Activated T-helper 1 cell treated with anti-CD3 and anti-CD28 coated beads, Interleukin-12 subunit alpha, Interleukin-12 subunit beta, Interleukin-2, Interleukin-4 antibody, amounts not matched to agents 30 ng/mL and 10 ng/mL and 1 ng/mL, durations not matched to agents 14 hours and 24 hours and 36 hours (primary cell): Measurements from ENCODE around the gene PAFAH2. TPM values are rescaled to one million over a fixed set of nuclear protein-coding genes. Genes with fewer than 3 reads are reported as not detected.

Source experiments
- DNase-seq: peaks from one replicate; pipeline ENCODE4 v3.0.0; 2021; ENCODE audit warnings: low spot score
- H3K27ac Mint-ChIP-seq: one replicate; pipeline ENCODE4 v1.8.0; 2021; ENCODE audit warnings: mild to moderate bottlenecking, mixed read lengths
- H3K27me3 Mint-ChIP-seq: one replicate; pipeline ENCODE4 v1.8.0; 2022; ENCODE audit warnings: mild to moderate bottlenecking, moderate library complexity, mixed read lengths; ENCODE audit not compliant: insufficient read depth
- H3K36me3 Mint-ChIP-seq: one replicate; pipeline ENCODE4 v1.8.0; 2021; ENCODE audit warnings: low read depth, mixed read lengths
- H3K4me1 Mint-ChIP-seq: one replicate; pipeline ENCODE4 v1.8.0; 2021; ENCODE audit warnings: low read depth, mixed read lengths
- H3K4me3 Mint-ChIP-seq: one replicate; pipeline ENCODE4 v1.8.0; 2021; ENCODE audit warnings: mild to moderate bottlenecking, moderate library complexity, mixed read lengths
- H3K9me3 Mint-ChIP-seq: one replicate; pipeline ENCODE4 v1.8.0; 2021; ENCODE audit warnings: mixed read lengths
- intact Hi-C: fragments of 100-400 bp; cut with micrococcal nuclease; formaldehyde crosslinking; loops from one replicate; pipeline ENCODE4 v1.15.1; 2024
- total RNA-seq: library from RNA; stranded (reverse); gene quantifications from 2 replicates; pipeline ENCODE4 v1.2.3, GENCODE V29; 2022

The PAFAH2 gene
- total RNA-seq, 1 donor from 2014 or later: 8.0 TPM

GRCh38 chr1:26016258-26016952, 18.5 kb upstream of the PAFAH2 start:
- no peaks in the 10 kb centered on the region for H3K9me3 Mint-ChIP-seq
- H3K27ac Mint-ChIP-seq: no peak overlapping the region
- H3K4me1 Mint-ChIP-seq: peaks cover 11% of the 10 kb centered on the region
- no peaks in the 10 kb centered on the region for H3K36me3 Mint-ChIP-seq
- no peak for DNase-seq
- no peak overlapping the region for H3K4me3 Mint-ChIP-seq
- intact Hi-C loops: no loop called here
- H3K27me3 Mint-ChIP-seq: peaks cover 12% of the 10 kb centered on the region

- Mint-ChIP-seq H3K4me3 (no peak overlapping the region), H3K36me3 (no peaks in the 10 kb centered on the region), H3K27me3 (peaks cover 12% of the 10 kb centered on the region), H3K4me1 (peaks cover 10% of the 10 kb centered on the region), H3K27ac (no peak overlapping the region), H3K9me3 (no peaks in the 10 kb centered on the region)
- DNase-seq: no peak
- intact Hi-C loops: no loop called here
These were observed 17.5 kb upstream of the PAFAH2 start for GRCh38 chr1:26015358-26015757.

DNA sequence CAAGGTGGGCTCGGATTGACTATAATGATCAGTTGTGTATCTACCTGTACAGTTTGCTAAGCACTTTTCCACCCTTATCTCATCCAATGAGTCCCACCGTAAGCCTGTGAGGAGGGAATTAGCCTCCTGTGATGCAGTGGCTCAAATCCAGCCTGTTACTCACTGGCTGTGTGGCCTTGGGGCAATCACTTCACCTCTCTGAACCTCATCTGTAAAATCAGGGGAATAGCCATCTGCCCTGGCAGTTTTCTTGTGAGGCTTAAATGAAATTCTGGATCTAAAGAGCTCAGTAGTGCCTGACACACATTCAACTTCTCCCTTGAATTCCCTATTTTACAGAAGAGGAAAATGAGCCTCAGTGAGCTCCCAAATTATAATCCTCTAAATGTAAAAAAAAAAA, 16.3 kb upstream of the PAFAH2 start:
- Mint-ChIP-seq H3K27ac (no peak overlapping the region), H3K9me3 (no peaks in the 10 kb centered on the region), H3K4me3 (no peak overlapping the region), H3K36me3 (no peaks in the 10 kb centered on the region), H3K27me3 (peaks cover 12% of the 10 kb centered on the region), H3K4me1 (no peaks in the 10 kb centered on the region)
- intact Hi-C loops: no loop called here
- no peak for DNase-seq

DNA sequence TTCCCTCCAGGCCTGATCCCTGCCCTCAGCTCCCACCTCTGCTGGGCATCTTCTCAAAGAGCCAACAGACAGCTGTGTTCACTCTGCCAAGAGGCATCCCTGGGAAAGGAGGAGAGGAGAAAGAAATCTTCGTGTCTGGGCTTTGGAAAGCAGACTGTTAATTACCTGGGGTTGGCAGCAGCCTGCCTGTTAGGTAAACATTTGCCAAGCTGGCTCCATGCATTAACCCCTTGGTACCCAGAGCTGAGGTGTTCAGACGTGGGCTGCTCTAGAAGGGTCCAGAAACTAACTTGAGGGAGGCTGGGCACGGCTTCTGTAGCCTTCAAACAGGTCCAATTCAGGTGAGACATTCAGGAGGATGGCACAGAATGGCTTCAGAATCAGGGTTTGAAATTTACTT, 15.0 kb upstream of the PAFAH2 start:
- DNase-seq: no peak

DNA sequence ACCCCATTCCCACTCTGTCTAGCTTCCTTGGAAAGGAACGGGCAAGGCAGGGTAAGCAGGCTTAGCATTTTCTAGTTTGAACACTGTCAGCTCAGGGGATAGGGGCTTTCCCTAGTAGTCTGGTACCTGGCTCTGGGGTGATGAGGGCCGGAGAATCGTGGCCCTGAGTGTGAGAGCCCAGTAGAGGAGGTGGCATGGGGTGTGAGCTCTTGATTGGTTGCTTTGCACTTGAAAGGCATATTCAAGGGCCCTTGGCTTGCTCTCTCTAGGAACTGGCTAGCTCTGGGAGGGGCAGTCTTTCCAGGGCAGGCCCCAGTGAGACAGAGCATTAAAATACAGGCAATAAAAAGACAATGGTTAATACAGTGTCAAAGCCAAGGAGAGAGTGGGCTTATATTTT, 13.0 kb upstream of the PAFAH2 start:
- Mint-ChIP-seq H3K27ac (no peak overlapping the region), H3K36me3 (no peaks in the 10 kb centered on the region), H3K27me3 (peaks cover 12% of the 10 kb centered on the region), H3K9me3 (no peaks in the 10 kb centered on the region), H3K4me1 (no peaks in the 10 kb centered on the region), H3K4me3 (no peak overlapping the region)
- intact Hi-C loops: no loop called here
- no peak for DNase-seq

More for the DNA sequence above, 15.0 kb upstream of the PAFAH2 start:
- peaks cover 8% of the 10 kb centered on the region for H3K27me3 Mint-ChIP-seq
- no peaks in the 10 kb centered on the region for H3K36me3 Mint-ChIP-seq
- H3K27ac Mint-ChIP-seq: no peak overlapping the region
- H3K4me1 Mint-ChIP-seq: no peaks in the 10 kb centered on the region
- intact Hi-C loops: no loop called here
- H3K4me3 Mint-ChIP-seq: no peak overlapping the region
- no peaks in the 10 kb centered on the region for H3K9me3 Mint-ChIP-seq

DNA sequence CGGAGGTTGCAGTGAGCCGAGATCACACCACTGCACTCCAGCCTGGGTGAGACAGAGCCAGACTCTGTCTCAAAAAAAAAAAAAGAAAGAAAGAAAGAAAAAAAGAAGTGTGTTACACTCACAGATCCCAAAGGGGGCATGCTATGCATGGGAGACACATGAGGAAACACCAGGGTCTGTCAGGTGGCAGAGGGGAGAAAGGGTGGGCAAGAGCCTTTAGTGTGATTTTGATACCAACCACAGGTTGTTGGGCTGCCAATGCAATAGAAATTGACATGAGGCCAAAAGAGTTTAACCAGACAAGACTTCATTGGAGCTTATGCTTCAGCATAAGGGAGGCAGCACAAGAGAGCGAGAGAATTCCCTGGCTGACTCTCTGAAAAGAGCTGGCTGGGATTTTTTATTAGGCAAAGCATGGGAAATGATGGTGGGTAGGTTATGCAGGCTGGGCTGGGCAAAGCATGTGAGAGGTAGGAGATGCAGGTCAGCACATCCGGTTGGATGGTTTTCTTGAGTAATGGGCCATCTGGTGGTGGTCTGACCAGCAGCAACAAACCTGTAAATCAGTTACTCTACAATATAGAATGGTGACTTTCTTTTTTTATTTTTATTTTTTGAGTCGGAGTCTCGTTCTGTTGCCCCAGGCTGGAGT, 12.1 kb upstream of the PAFAH2 start:
- intact Hi-C loops: no loop called here
- no peaks in the 10 kb centered on the region for H3K4me1 Mint-ChIP-seq
- no peak for DNase-seq
- H3K27ac Mint-ChIP-seq: no peak overlapping the region
- H3K4me3 Mint-ChIP-seq: no peak overlapping the region
- H3K36me3 Mint-ChIP-seq: no peaks in the 10 kb centered on the region
- peaks cover 12% of the 10 kb centered on the region for H3K27me3 Mint-ChIP-seq
- H3K9me3 Mint-ChIP-seq: no peaks in the 10 kb centered on the region

DNA sequence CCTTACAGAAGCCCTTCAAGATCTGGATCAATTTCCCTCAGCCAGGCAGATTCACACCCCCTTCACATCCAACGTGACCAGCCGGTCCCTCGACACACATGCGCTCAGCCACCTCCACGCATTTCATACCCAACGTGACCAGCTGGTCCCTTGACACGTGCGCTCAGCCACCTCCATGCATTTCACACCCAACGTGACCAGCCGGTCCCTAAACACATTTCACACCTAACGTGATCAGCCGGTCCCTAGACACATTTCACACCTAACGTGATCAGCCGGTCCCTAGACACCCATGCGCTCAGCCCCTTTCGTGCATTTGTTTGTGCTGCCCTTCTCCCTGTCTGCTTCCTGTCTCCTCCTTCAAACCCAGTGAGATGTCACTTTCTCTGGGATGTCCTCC, 8.8 kb upstream of the PAFAH2 start:
- H3K36me3 Mint-ChIP-seq: no peaks in the 10 kb centered on the region
- no peak overlapping the region for H3K4me3 Mint-ChIP-seq
- peak overlapping the region; percentile 25 for H3K27ac Mint-ChIP-seq
- no peaks in the 10 kb centered on the region for H3K9me3 Mint-ChIP-seq
- peaks cover 18% of the 10 kb centered on the region for H3K27me3 Mint-ChIP-seq
- no peaks in the 10 kb centered on the region for H3K4me1 Mint-ChIP-seq
- no peak for DNase-seq
- intact Hi-C loops: no loop called here

DNA sequence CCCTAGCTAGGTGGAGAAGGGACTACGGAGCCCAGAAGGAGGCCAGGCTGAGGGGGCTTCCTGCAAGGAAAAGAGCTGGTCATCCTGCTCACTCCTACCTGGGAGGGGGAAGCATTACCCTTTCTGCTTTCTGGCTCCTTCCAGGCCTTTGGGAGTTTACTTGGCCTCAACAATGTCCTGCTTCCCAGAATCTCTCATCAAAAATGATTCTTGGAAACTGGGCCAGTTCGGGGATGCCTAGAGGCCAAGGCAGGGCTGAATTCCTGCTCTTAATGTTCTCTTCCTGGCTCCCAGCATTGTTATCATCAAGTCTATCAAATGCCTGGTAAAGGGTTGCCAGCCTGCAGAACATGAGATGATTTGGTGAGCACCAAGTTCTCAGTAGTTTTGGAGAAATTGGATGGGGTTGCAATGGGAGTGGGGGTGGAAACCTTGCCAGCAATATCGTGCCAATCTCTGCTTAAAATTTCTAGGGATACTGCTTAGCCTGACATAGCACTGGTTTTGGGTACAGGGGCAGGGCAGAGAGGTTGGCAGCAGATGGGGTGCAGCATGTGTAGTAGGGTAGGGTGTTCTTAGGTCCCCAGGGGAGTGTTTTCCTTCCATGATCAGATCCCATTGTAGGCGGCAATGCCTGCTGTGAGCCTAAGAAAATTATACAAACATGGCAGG, 7.7 kb upstream of the PAFAH2 start:
- Mint-ChIP-seq H3K9me3 (no peaks in the 10 kb centered on the region), H3K27ac (no peak overlapping the region), H3K4me3 (no peak overlapping the region), H3K4me1 (no peaks in the 10 kb centered on the region), H3K27me3 (peaks cover 12% of the 10 kb centered on the region), H3K36me3 (no peaks in the 10 kb centered on the region)
- no peak for DNase-seq
- intact Hi-C loops: no loop called here

DNA sequence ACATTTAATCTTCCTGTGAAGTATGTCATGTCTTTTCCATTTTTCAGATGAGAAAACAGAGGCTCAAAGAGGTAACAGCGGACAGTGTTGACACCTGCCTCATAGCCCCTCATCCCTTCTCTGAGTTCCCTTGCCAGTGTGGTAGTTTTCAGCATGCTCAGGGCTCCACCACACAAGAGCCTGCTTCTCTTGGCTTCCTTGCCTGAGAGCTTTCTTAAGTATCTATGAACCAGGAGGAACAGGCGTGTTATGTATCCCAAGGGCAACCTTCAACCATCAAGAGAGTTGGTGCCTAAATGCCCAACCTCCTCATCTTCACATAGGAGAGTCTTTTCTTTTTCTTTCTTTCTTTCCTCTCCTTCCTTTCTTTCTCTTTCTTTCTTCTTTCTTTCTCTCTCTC, 5.9 kb upstream of the PAFAH2 start:
- Mint-ChIP-seq H3K4me1 (peaks cover 3% of the 10 kb centered on the region), H3K27ac (no peak overlapping the region), H3K27me3 (peaks cover 10% of the 10 kb centered on the region), H3K9me3 (no peaks in the 10 kb centered on the region), H3K4me3 (no peak overlapping the region), H3K36me3 (no peaks in the 10 kb centered on the region)
- DNase-seq: no peak
- intact Hi-C loops: no loop called here

- H3K27me3 Mint-ChIP-seq: peaks cover 10% of the 10 kb centered on the region
- no peaks in the 10 kb centered on the region for H3K36me3 Mint-ChIP-seq
- DNase-seq: no peak
- H3K27ac Mint-ChIP-seq: no peak overlapping the region
- intact Hi-C loops: no loop called here
- peaks cover 8% of the 10 kb centered on the region for H3K4me1 Mint-ChIP-seq
- H3K4me3 Mint-ChIP-seq: no peak overlapping the region
- H3K9me3 Mint-ChIP-seq: no peaks in the 10 kb centered on the region
These were observed 5.4 kb upstream of the PAFAH2 start for GRCh38 chr1:26003262-26003661.

DNA sequence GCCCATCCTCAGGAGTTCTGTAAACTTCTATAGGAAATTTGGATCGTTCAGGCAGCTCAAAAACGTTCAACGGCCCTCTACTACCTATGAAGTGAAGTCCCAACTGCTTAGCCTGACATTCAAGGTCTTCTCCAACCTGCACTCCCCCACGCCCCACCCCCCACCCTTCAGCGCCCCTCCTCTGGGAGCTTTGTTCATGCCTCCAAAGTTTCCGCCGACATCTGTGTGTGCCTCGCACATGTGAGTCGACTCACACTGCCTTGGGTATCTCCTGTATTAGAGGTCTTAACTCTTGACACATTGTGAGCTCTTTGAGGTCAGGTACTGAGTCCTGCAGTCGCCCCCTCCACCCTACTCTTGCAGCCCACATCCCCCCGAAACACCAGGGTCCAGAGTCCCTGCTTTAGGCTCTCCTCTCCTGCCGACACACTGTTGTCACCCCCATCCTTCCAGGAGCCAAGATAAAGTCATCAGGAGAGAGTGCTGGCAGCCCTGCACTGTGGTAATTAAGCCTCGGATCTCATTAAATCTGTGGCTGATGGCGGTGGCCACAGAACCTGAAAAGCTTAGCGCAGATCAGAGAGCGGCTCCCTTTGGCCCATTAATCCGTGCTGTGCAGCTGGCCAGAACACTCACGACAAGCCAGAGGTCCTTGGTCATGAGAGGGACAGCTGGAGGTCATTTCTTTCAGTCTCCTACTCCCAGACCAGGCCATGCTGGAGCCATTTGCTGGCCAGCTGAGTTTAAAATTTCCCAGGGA, 1.4 kb upstream of the PAFAH2 start:
- intact Hi-C loops: loop anchor here (5.0 kb wide), 1 partner anchor 752 kb away; the partner anchor contains the start of gene RSRP1
- Mint-ChIP-seq H3K27me3 (peaks cover 4% of the 10 kb centered on the region), H3K36me3 (peaks cover 2% of the 10 kb centered on the region), H3K4me1 (peaks cover 18% of the 10 kb centered on the region), H3K9me3 (no peaks in the 10 kb centered on the region), H3K27ac (no peak overlapping the region), H3K4me3 (no peak overlapping the region)
- DNase-seq: no peak

DNA sequence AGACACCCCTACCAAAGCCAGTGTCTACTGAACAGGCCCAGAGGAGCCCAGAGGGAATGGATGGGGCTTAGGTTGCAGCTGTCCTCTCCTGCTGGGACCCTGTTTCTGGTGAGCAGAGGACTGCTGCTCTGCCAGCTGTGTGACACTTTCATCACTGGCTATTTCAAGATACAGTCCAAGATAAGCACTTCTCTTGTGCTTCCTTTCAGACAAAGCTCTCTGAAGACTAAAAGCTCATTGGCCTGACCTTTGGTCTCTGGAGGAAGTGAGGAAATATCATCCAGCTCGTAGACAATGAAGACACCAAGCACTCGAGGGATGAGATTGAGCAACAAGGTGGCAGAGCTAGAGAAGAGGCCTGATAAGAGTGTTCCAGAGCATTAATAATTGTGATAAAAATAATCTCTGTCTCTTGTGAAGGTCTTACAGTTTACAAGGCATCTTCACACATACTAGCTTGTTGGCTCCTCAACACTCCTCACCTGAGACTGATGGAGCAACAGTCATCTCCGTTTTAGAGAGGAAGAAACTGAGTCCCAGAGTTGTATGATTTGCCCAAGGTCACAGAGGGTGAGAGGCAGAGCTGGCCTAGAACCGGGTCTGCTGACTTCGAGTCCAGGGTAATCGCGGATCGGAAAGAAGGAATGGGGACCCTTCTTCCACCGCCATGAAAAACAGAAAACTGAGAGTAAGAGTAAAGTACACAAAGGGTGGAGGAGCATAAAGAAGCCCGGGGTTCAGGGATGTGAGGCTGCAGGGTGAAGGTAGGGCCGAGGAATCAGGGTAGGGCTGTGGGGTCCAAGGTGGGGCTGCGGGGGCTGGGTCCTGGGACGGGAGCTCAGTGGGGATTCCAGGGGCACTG, 666 bp downstream of the PAFAH2 start:
- Mint-ChIP-seq H3K27ac (peak overlapping the region; percentile 98), H3K9me3 (no peaks in the 10 kb centered on the region), H3K4me1 (peaks cover 23% of the 10 kb centered on the region), H3K4me3 (peak overlapping the region; percentile 98), H3K36me3 (peaks cover 2% of the 10 kb centered on the region), H3K27me3 (no peaks in the 10 kb centered on the region)
- intact Hi-C loops: loop anchor here (5.0 kb wide), 1 partner anchor 750 kb away; the partner anchor contains the start of gene RSRP1
- no peak for DNase-seq
